Measurements from ENCODE around the gene SOX6. TPM values are rescaled to one million over a fixed set of nuclear protein-coding genes. Genes with fewer than 3 reads are reported as not detected.

SOX6 gene
- total and polyA plus RNA-seq, 7 donors, result 0.61 to 47.6 (median 14.6) TPM

- Histone ChIP-seq H3K9me3 (no peaks in the 10 kb centered on the region), H3K36me3 (ENCODE audit: insufficient read depth in 1 of 2, low read depth in 1 of 2) (no peaks in the 10 kb centered on the region), H3K27me3 (ENCODE audit: insufficient read depth in 3 of 3, low read length in 2 of 3) (no peaks in the 10 kb centered on the region), H3K27ac (peak overlapping the region; percentile 1), H3K4me3 (no peak overlapping the region), H3K4me1 (peaks cover 27% of the 10 kb centered on the region)
- no peak for DNase-seq
- ATAC-seq, result no peak
- TF ChIP-seq, protein P1, sequence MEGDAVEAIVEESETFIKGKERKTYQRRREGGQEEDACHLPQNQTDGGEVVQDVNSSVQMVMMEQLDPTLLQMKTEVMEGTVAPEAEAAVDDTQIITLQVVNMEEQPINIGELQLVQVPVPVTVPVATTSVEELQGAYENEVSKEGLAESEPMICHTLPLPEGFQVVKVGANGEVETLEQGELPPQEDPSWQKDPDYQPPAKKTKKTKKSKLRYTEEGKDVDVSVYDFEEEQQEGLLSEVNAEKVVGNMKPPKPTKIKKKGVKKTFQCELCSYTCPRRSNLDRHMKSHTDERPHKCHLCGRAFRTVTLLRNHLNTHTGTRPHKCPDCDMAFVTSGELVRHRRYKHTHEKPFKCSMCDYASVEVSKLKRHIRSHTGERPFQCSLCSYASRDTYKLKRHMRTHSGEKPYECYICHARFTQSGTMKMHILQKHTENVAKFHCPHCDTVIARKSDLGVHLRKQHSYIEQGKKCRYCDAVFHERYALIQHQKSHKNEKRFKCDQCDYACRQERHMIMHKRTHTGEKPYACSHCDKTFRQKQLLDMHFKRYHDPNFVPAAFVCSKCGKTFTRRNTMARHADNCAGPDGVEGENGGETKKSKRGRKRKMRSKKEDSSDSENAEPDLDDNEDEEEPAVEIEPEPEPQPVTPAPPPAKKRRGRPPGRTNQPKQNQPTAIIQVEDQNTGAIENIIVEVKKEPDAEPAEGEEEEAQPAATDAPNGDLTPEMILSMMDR (IDR thresholded peaks at IDR 0.05), result no peak
- intact Hi-C loops (cut with DNase I), result no loop called here
- WGBS, 3 donors, result 74 to 86% (median 74%) methylated on average over 4 of the region's 4 CpGs
Observed at GRCh38 chr11:16001044-16001568, 355.2 kb downstream of the SOX6 start.

DNA sequence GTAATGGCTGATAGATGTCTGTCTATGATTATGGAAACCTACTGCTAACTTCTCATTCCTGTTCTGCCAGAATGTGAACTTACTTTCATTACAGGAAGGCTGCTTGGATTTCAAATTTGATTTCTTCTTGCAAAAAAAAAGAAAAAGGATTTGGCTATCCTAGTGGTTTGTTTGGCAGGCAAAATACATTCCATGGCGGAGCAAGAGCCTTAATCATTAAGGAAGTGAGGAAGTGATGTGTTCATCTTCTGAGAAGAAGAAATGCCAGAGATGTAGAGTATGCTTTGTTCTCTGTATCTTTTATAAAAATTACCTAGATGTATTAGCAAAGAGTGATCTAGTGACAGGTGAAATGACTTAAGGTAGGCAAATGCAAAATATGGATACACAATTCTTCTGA is 356.3 kb downstream of the SOX6 start:
- H3K36me3 ChIP-seq (ENCODE audit: insufficient read depth in 1 of 2, low read depth in 1 of 2), result no peaks in the 10 kb centered on the region
- no peak overlapping the region for H3K27ac ChIP-seq
- intact Hi-C loops (cut with DNase I), result no loop called here
- TF ChIP-seq, protein P1 (IDR thresholded peaks at IDR 0.05), result no peak
- no peaks in the 10 kb centered on the region for H3K27me3 ChIP-seq (ENCODE audit: insufficient read depth in 3 of 3, low read length in 2 of 3)
- H3K4me1 ChIP-seq, result peaks cover 27% of the 10 kb centered on the region
- no peak for DNase-seq
- H3K9me3 ChIP-seq, result no peaks in the 10 kb centered on the region
- no peak for ATAC-seq
- 53 to 68% (median 60%) methylated on average over 1 of the region's 1 CpG for WGBS, 3 donors
- no peak overlapping the region for H3K4me3 ChIP-seq

DNA sequence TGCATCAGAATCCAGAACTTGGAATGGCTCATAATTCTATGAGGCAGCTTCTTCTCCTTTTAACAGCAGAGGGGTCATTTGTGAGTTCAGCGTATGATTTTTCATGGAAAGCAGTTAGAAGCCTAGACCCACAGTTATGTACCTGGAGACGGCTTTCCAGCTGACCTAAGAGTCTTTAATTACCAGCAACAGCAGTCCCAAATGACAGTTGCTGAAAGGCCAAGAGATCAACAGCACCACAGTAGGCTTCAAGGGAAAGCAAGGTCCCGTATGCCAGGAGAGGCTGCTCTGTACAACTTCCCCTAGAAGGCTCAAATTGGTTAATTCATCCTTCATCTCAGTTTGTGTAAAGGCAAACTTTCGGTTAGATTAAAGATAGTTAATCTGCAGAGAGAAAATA is 363.0 kb downstream of the SOX6 start:
- TF ChIP-seq, protein P1 (IDR thresholded peaks at IDR 0.05), result no peak
- Histone ChIP-seq H3K36me3 (ENCODE audit: insufficient read depth in 1 of 2, low read depth in 1 of 2) (no peaks in the 10 kb centered on the region), H3K4me1 (peaks cover 42% of the 10 kb centered on the region), H3K27me3 (ENCODE audit: insufficient read depth in 3 of 3, low read length in 2 of 3) (no peaks in the 10 kb centered on the region), H3K27ac (peak overlapping the region; percentile 30), H3K4me3 (no peak overlapping the region), H3K9me3 (no peaks in the 10 kb centered on the region)
- WGBS, 3 donors, result 54 to 66% (median 55%) methylated on average over 4 of the region's 4 CpGs
- intact Hi-C loops (cut with DNase I), result no loop called here
- peak in 2 of 4 donors; percentile 54 to 62 for ATAC-seq
- DNase-seq, result no peak

DNA sequence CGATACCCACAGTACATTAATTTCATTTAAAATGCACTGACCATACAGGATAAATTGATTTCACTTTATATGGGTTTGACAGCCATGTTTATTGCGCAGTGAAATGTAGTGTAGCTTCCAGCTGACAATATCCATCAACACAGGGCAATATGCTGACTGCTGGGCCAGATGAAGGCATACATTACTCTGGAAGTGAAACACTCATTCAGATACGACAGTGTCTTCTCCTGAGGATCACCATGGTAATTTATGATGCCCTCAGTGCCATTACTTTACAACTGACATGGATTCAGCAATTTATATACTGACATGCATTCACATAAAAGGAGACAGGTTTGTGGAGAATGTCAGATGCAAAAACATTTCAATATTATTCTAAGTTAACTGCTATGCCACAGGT is 365.1 kb downstream of the SOX6 start:
- Histone ChIP-seq H3K27ac (no peak overlapping the region), H3K9me3 (no peaks in the 10 kb centered on the region), H3K27me3 (ENCODE audit: insufficient read depth in 3 of 3, low read length in 2 of 3) (no peaks in the 10 kb centered on the region), H3K36me3 (ENCODE audit: insufficient read depth in 1 of 2, low read depth in 1 of 2) (peaks cover under 1 to 3% of the 10 kb centered on the region in 2 donors), H3K4me1 (peaks cover 46% of the 10 kb centered on the region), H3K4me3 (no peak overlapping the region)
- TF ChIP-seq, protein P1 (IDR thresholded peaks at IDR 0.05), result no peak
- 82 to 96% (median 87%) methylated on average over 3 of the region's 3 CpGs for WGBS, 3 donors
- DNase-seq (no peak), ATAC-seq (no peak)
- intact Hi-C loops (cut with DNase I), result no loop called here

DNA sequence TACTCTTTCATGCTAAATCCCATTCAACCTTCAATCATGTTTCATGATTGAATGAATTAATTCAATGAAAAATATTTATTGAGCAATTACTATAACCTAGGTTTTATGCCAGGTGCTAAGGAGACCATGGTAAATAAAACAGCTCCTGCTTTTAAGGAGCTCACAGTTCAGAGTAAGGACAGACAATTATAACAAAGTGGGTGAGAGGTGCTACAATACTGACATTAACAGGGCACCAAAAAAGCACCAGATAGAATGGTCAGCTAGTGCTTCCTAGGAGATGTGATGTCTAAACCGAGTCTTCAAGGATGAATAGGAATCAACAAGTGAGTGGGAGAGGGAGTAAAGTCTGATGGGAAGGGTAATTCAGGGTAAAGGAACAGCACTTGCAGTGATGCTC is 366.7 kb downstream of the SOX6 start:
- Histone ChIP-seq H3K36me3 (ENCODE audit: insufficient read depth in 1 of 2, low read depth in 1 of 2) (peaks cover 3 to 8% of the 10 kb centered on the region in 2 donors), H3K27me3 (ENCODE audit: insufficient read depth in 3 of 3, low read length in 2 of 3) (no peaks in the 10 kb centered on the region), H3K4me1 (peaks cover 46% of the 10 kb centered on the region), H3K27ac (no peak overlapping the region), H3K4me3 (no peak overlapping the region), H3K9me3 (no peaks in the 10 kb centered on the region)
- TF ChIP-seq, protein P1 (IDR thresholded peaks at IDR 0.05), result no peak
- intact Hi-C loops (cut with DNase I), result loop anchor here (5.0 to 10.0 kb wide), 4 partner anchors 135 to 812 kb away; no protein-coding TSS in a partner anchor
- ATAC-seq, result no peak
- WGBS, 3 donors, result 75 to 96% (median 89%) methylated on average over 1 of the region's 1 CpG
- no peak for DNase-seq

Measured in psoas muscle (tissue), 8 donors.